K562 (cell line): ENCODE data around the gene DGCR2. TPM values are rescaled to one million over a fixed set of nuclear protein-coding genes. Genes with fewer than 3 reads are reported as not detected.

Experiments used
- BHLHE40 ChIP-seq: IDR thresholded peaks from 2 replicates; pipeline ENCODE4 v1.6.1; 2011; ENCODE audit warnings: low read length, improper control_type of control experiment
- CEBPG ChIP-seq, 3 experiments: fragments of 200-800 bp in 1 of 3; sonication (Bioruptor generic) in 1 of 3; sonication (generic) in 1 of 3; formaldehyde crosslinking in 1 of 3; IDR thresholded peaks in 2 of 3; conservative IDR thresholded peaks in 1 of 3; 2 replicates each; pipeline versions ENCODE4 v1.6.1 to v1.8.0; 2016 to 2022; ENCODE audit warnings: missing compliant biosample characterization in 2 of 3, missing genetic modification characterization in 2 of 3, mild to moderate bottlenecking in 1 of 3, missing genetic modification reagents in 1 of 3
- ILF3 ChIP-seq: fragments of 450-650 bp; IDR thresholded peaks from 2 replicates; pipeline ENCODE4 v1.6.1; 2018; ENCODE audit warnings: antibody characterized with exemption, mild to moderate bottlenecking, moderate library complexity, borderline replicate concordance
- KAT2B ChIP-seq: IDR thresholded peaks from one replicate; pipeline ENCODE4 v1.6.1; 2012; ENCODE audit warnings: low read depth, mild to moderate bottlenecking, control low read depth, inconsistent platforms, low read length, moderate library complexity
- KLF10 ChIP-seq: fragments of 250-450 bp; sonication (Bioruptor Pico); IDR thresholded peaks from 2 replicates; pipeline ENCODE4 v1.6.1; 2021; ENCODE audit warnings: matching md5 sums
- NR2C2 ChIP-seq, 2 experiments: fragments of 200-800 bp in 1 of 2; sonication (Bioruptor generic) in 1 of 2; sonication (generic) in 1 of 2; formaldehyde crosslinking in 1 of 2; IDR thresholded peaks; 2 replicates each; pipeline versions ENCODE4 v1.6.1 to v1.8.0; 2016 to 2022; ENCODE audit warnings: mild to moderate bottlenecking in 1 of 2, missing compliant biosample characterization in 1 of 2, missing genetic modification characterization in 1 of 2, missing genetic modification reagents in 1 of 2
- OTX1 ChIP-seq: fragments of 450-650 bp; formaldehyde crosslinking; IDR thresholded peaks from 2 replicates; pipeline ENCODE4 v1.4.0; 2022; ENCODE audit warnings: mild to moderate bottlenecking
- PML ChIP-seq: IDR thresholded peaks from 2 replicates; pipeline ENCODE4 v1.6.1; 2012; ENCODE audit warnings: low read length, inconsistent platforms
- PTTG1 ChIP-seq: fragments of 450-650 bp; IDR thresholded peaks from 2 replicates; pipeline ENCODE4 v1.6.1; 2016; ENCODE audit warnings: low read depth, mild to moderate bottlenecking, missing genetic modification characterization, missing compliant biosample characterization
- RHOXF2B ChIP-seq: fragments of 250-450 bp; sonication (Bioruptor Pico); conservative IDR thresholded peaks from 2 replicates; pipeline ENCODE4 v1.5.1; 2021
- TEAD4 ChIP-seq, 2 experiments: sonication (generic) in 1 of 2; formaldehyde crosslinking in 1 of 2; IDR thresholded peaks; 2 replicates each; pipeline versions ENCODE4 v1.6.1 to v1.8.0; 2012 to 2022; ENCODE audit warnings: borderline replicate concordance in 1 of 2, inconsistent platforms in 1 of 2, low read length in 1 of 2, mild to moderate bottlenecking in 1 of 2, missing genetic modification reagents in 1 of 2
- ZEB2 ChIP-seq: fragments of 450-650 bp; IDR thresholded peaks from 2 replicates; pipeline ENCODE4 v1.6.1; 2016
- ZFP1 ChIP-seq: fragments of 450-650 bp; formaldehyde crosslinking; IDR thresholded peaks from 2 replicates; pipeline ENCODE4 v1.4.0; 2020; ENCODE audit warnings: mild to moderate bottlenecking, mixed read lengths
- ZNF23 ChIP-seq: fragments of 250-450 bp; sonication (Bioruptor Pico); IDR thresholded peaks from 2 replicates; pipeline ENCODE4 v1.4.0; 2020; ENCODE audit warnings: mild to moderate bottlenecking
- ZNF3 ChIP-seq: fragments of 250-450 bp; sonication (Bioruptor Pico); IDR thresholded peaks from 2 replicates; pipeline ENCODE4 v1.5.0; 2021; ENCODE audit warnings: mild to moderate bottlenecking, moderate library complexity
- ZNF354B ChIP-seq: fragments of 250-450 bp; sonication (Bioruptor Pico); IDR thresholded peaks from 2 replicates; pipeline ENCODE4 v1.4.0; 2020
- ZNF668 ChIP-seq: fragments of 250-450 bp; sonication (Bioruptor Pico); IDR thresholded peaks from 2 replicates; pipeline ENCODE4 v1.8.0; 2022; ENCODE audit warnings: mild to moderate bottlenecking, inconsistent platforms
- polyA plus RNA-seq, 8 experiments: library from polyadenylated mRNA; depleted of rRNA in 4 of 8; stranded (reverse) in 5 of 8; unstranded in 3 of 8; fragments of >200 nt; fragmentation: Nextera tagmentation in 2 of 8; fragmentation: Illumina TruSeq in 1 of 8; extraction: Ambion mirVana in 2 of 8; extraction: Trizol in 1 of 8; gene quantifications; 2 replicates each; pipeline versions ENCODE4 v1.2.1 to v1.2.3, GENCODE V29; 2011 to 2014; ENCODE audit warnings: inconsistent platforms in 1 of 8, missing spikeins in 1 of 8
- total RNA-seq, 7 experiments: library from RNA; depleted of rRNA in 6 of 7; stranded (reverse); fragments of >200 nt in 6 of 7; fragmentation: Illumina TruSeq in 2 of 7; extraction: Trizol in 2 of 7; gene quantifications; 2 replicates each; pipeline versions ENCODE4 v1.2.1 to v1.2.3, GENCODE V29; 2011 to 2021; ENCODE audit warnings: low replicate concordance in 1 of 7
- TF ChIP-seq, protein P1 (sequence below): IDR thresholded peaks from 2 replicates; pipeline ENCODE4 v1.6.1; 2011; ENCODE audit not compliant: insufficient read length; ENCODE audit errors: extremely low read depth
- TF ChIP-seq, protein P2 (sequence below): sonication (generic); formaldehyde crosslinking; IDR thresholded peaks from 2 replicates; pipeline ENCODE4 v1.8.1; 2022; ENCODE audit warnings: missing genetic modification reagents
- TF ChIP-seq, protein P3 (sequence below): fragments of 250-450 bp; sonication (Bioruptor Pico); IDR thresholded peaks from 2 replicates; pipeline ENCODE4 v1.8.0; 2022; ENCODE audit warnings: inconsistent platforms
- TF ChIP-seq, protein P4 (sequence below): sonication (generic); IDR thresholded peaks from 2 replicates; pipeline ENCODE4 v1.6.1; 2016
- TF ChIP-seq, protein P5 (sequence below): fragments of 450-650 bp; formaldehyde crosslinking; IDR thresholded peaks from 2 replicates; pipeline ENCODE4 v1.4.0; 2022; ENCODE audit warnings: missing genetic modification characterization

DGCR2 gene
- total and polyA plus RNA-seq, 9 of the 15 experiments (the other 6 are each of a cell fraction or from before 2014, with no cell fraction given) = 0.69 to 101 (median 56.4) TPM

DNA sequence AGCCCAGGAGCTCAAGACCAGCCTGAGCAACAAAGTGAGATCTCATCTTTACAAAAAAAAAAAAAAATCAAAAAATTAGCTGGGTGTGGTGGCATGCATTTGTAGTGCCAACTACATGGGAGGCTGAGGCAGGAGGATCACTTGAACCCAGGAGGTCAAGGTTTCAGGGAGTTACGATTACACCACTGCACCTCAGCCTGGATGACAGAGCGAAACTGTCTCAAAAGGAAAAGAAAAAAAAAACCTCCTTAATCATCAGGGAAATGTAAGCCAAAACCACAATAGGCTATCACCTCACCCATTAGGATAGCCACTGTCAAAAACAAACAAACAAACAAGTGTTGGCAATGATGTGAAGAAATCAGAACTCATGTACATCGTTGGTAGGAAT lies 13.4 kb downstream of the DGCR2 start (continued):
- TF ChIP-seq CEBPG (CRISPR knock-in tag; IDR thresholded peaks at IDR 0.05) = no peak
- TF ChIP-seq CEBPG (tag; conservative IDR thresholded peaks at IDR 0.05 in 1 of 2, IDR thresholded peaks at IDR 0.05 in 1 of 2) = no peak; a peak in 1 of 4 replicates
- TF ChIP-seq, protein P1, sequence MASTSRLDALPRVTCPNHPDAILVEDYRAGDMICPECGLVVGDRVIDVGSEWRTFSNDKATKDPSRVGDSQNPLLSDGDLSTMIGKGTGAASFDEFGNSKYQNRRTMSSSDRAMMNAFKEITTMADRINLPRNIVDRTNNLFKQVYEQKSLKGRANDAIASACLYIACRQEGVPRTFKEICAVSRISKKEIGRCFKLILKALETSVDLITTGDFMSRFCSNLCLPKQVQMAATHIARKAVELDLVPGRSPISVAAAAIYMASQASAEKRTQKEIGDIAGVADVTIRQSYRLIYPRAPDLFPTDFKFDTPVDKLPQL = no peak
- TF ChIP-seq, protein P2, sequence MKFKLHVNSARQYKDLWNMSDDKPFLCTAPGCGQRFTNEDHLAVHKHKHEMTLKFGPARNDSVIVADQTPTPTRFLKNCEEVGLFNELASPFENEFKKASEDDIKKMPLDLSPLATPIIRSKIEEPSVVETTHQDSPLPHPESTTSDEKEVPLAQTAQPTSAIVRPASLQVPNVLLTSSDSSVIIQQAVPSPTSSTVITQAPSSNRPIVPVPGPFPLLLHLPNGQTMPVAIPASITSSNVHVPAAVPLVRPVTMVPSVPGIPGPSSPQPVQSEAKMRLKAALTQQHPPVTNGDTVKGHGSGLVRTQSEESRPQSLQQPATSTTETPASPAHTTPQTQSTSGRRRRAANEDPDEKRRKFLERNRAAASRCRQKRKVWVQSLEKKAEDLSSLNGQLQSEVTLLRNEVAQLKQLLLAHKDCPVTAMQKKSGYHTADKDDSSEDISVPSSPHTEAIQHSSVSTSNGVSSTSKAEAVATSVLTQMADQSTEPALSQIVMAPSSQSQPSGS = no peak
- TF ChIP-seq PTTG1 (tag) = no peak
- no peak for TF ChIP-seq RHOXF2B (CRISPR knock-in tag)
- no peak for TF ChIP-seq ZFP1 (CRISPR knock-in tag)
- TF ChIP-seq ZNF3 = 0 out of 2 replicates have a peak, but pooled peaks have one; percentile 6
- TF ChIP-seq, protein P3, sequence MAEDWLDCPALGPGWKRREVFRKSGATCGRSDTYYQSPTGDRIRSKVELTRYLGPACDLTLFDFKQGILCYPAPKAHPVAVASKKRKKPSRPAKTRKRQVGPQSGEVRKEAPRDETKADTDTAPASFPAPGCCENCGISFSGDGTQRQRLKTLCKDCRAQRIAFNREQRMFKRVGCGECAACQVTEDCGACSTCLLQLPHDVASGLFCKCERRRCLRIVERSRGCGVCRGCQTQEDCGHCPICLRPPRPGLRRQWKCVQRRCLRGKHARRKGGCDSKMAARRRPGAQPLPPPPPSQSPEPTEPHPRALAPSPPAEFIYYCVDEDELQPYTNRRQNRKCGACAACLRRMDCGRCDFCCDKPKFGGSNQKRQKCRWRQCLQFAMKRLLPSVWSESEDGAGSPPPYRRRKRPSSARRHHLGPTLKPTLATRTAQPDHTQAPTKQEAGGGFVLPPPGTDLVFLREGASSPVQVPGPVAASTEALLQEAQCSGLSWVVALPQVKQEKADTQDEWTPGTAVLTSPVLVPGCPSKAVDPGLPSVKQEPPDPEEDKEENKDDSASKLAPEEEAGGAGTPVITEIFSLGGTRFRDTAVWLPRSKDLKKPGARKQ (CRISPR knock-in tag) = no peak; the same call in 1 of the 2 replicates
- TF ChIP-seq ZNF354B (CRISPR knock-in tag) = no peak
- TF ChIP-seq PML = no peak
- no peak for TF ChIP-seq ZNF23 (CRISPR knock-in tag)
- TF ChIP-seq NR2C2 (CRISPR knock-in tag; IDR thresholded peaks at IDR 0.05) = no peak
- TF ChIP-seq NR2C2 (tag; IDR thresholded peaks at IDR 0.05) = peak; percentile 49
- TF ChIP-seq OTX1 (CRISPR knock-in tag) = peak; percentile 67; the same call in 1 of the 2 replicates
- TF ChIP-seq, protein P4, sequence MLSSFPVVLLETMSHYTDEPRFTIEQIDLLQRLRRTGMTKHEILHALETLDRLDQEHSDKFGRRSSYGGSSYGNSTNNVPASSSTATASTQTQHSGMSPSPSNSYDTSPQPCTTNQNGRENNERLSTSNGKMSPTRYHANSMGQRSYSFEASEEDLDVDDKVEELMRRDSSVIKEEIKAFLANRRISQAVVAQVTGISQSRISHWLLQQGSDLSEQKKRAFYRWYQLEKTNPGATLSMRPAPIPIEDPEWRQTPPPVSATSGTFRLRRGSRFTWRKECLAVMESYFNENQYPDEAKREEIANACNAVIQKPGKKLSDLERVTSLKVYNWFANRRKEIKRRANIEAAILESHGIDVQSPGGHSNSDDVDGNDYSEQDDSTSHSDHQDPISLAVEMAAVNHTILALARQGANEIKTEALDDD = no peak
- TF ChIP-seq TEAD4 (IDR thresholded peaks at IDR 0.05; ENCODE audit: low read length) = no peak
- TF ChIP-seq TEAD4 (CRISPR knock-in tag; IDR thresholded peaks at IDR 0.05; ENCODE audit: borderline replicate concordance) = no peak
- TF ChIP-seq, protein P5, sequence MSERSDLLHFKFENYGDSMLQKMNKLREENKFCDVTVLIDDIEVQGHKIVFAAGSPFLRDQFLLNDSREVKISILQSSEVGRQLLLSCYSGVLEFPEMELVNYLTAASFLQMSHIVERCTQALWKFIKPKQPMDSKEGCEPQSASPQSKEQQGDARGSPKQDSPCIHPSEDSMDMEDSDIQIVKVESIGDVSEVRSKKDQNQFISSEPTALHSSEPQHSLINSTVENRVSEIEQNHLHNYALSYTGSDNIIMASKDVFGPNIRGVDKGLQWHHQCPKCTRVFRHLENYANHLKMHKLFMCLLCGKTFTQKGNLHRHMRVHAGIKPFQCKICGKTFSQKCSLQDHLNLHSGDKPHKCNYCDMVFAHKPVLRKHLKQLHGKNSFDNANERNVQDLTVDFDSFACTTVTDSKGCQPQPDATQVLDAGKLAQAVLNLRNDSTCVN = 0 out of 2 replicates have a peak, but pooled peaks have one; percentile 69
- TF ChIP-seq ZNF668 = peak; percentile 10; the same call in 1 of the 2 replicates
- no peak for TF ChIP-seq KAT2B
- TF ChIP-seq KLF10 (CRISPR knock-in tag) = no peak
- TF ChIP-seq ZEB2 = peak; percentile 36
- no peak for TF ChIP-seq BHLHE40
- no peak for TF ChIP-seq ILF3
